Measurements from ENCODE around the gene NFKBIA.

Gene NFKBIA

DNA sequence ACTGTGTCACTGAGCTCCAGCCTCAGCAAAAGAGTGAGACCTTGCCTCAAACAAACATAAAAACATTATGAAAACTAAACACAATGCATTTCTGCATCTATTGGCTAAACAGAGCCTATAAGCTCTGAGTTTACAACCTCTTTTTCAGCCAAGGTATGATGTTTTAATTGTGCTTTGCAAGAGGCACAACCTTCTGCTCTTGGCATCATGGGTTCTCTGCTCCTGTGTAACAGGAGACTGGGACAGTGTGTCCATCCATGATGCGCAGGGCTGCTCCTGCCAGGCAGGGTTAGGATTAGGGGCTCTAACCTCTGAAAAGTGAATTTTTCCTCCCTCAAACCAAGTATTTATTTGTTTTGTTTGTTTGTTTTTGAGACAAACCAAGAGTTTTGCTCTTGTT, 5.0 kb upstream of the NFKBIA start:
- no peak for DNase-seq (ENCODE audit: low read depth)
- no peak for TF ChIP-seq CTCF (IDR thresholded peaks at IDR 0.05; ENCODE audit: insufficient read depth, low read depth, low read length, missing control alignments)
- no peak overlapping the region for H3K4me3 ChIP-seq (ENCODE audit: low read length)

DNA sequence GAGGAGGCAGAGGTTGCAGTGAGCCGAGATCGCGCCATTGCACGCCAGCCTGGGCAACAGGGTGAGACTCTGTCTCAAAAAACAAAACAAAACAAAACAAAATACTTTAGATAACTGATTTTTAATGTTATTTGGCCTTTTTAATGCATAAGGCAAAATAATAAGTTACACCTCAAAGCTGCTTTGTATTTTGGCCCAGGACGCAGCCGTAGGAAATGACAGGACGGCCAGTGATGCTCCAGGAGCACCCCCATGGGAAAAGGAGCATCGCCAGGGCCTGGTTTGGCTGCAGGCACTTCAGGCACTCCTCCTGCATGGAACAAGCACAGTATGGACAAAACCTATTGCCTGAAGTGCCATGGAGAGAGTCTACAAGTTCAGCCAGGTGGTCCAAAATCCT, 3.5 kb upstream of the NFKBIA start:
- no peak for DNase-seq (ENCODE audit: low read depth)
- no peak overlapping the region for H3K4me3 ChIP-seq (ENCODE audit: low read length)
- TF ChIP-seq CTCF (IDR thresholded peaks at IDR 0.05; ENCODE audit: insufficient read depth, low read depth, low read length, missing control alignments) = no peak

GRCh38 chr14:35407306-35407630, 2.7 kb upstream of the NFKBIA start:
- H3K4me3 ChIP-seq (ENCODE audit: low read length) = no peak overlapping the region
- DNase-seq (ENCODE audit: low read depth) = no peak
- no peak for TF ChIP-seq CTCF (IDR thresholded peaks at IDR 0.05; ENCODE audit: insufficient read depth, low read depth, low read length, missing control alignments)

DNA sequence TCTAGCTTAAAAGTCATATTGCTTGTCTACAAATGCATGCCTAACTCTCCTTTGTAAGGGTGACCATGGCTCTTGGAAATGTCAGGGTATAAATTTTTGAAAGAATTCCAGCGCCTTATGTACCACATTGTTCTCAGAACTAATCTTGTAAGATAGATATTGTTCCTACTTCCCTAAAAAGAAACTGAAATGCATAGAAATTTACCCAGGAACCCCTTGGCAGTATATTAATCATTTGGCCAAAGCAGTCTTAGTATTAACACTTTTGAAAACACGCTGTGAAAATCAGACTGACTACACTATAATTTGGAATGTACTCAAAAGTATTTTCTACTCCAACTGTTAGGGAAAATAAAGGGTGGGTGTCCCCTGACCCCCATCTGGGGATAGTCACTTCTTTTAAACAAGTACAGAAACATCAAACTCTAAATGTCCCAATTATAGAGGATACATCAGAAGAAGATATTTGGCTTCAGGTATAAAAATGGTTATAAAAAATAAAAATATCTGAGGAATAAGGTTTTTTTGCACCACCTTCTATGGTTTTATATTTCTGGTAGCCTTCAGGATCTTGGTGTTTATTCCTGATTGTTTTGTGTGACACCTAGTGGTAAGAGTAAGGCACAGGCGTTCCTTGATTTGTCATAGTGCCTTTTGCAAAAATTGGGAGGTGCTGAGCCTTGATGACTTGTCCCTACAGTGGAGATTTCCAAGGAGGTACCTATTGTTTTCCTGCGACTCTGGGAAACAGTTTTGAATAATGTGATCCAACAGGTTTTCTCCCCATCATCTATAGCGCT, 2.2 kb upstream of the NFKBIA start:
- peak; percentile 88 for DNase-seq (ENCODE audit: low read depth)
- peak; percentile 86 for TF ChIP-seq CTCF (IDR thresholded peaks at IDR 0.05; ENCODE audit: insufficient read depth, low read depth, low read length, missing control alignments)
- H3K4me3 ChIP-seq (ENCODE audit: low read length) = no peak overlapping the region

DNA sequence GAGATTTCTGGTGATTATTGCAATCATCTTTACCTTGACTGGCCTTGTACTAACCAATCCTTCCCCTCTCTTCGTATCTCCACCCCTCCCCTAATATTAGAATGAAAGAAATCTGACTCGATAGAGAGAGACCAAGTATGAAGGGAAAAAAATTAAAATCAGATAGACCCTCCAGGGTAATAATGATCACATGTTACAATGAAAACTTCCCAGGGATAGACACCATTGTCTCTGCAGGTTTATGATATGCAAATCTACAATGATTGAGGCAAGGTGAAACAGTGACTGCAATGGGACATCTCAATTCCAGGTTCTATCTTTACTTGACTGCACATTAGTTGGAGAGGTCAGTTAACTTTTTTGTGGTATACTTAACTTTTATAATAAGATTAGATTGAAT, 1.5 kb upstream of the NFKBIA start:
- DNase-seq (ENCODE audit: low read depth) = no peak
- no peak for TF ChIP-seq CTCF (IDR thresholded peaks at IDR 0.05; ENCODE audit: insufficient read depth, low read depth, low read length, missing control alignments)

DNA sequence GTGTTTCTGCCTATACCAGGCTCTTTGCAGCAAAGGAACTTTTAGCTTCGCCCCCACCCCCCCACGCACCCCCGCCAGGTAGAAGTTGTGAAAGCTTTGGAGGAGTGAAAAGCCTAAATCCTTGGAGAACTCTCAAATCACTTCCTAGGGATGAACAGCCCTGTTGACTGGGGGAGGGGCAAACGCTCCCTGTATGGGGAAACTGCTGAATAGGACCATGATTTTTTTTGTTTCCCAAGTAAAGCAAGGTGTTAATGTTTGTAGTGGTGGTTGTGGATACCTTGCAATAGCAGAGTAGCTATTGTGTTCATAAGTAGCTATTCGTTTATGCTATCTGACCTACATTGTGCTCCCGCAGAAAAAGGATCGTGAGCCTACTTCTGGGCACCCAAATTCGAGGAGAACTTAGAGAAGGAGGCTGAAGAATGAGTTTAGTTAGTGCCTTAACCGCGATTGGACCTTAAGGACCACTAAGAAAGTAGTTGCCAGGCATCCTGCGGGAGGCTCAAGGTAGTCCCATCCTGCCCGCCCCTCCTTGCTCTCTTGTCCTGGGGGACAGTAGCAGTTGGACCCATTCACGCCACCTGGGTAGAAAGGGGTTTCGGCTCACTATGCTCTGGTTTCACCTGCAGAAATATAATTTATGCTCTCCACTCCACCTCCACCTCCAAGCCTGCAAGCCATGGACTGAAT, 901 bp upstream of the NFKBIA start:
- DNase-seq (ENCODE audit: low read depth) = peak; percentile 42
- H3K4me3 ChIP-seq (ENCODE audit: low read length) = peak overlapping the region; percentile 71
- no peak for TF ChIP-seq CTCF (IDR thresholded peaks at IDR 0.05; ENCODE audit: insufficient read depth, low read depth, low read length, missing control alignments)

More for the DNA sequence above, 1.5 kb upstream of the NFKBIA start:
- no peak overlapping the region for H3K4me3 ChIP-seq (ENCODE audit: low read length)

Data from epithelial cell of esophagus (primary cell).